HCT116 (cell line): ENCODE results near the gene CDA. TPM values are rescaled to one million over a fixed set of nuclear protein-coding genes. Genes with fewer than 3 reads are reported as not detected.

Source experiments
- ATAC-seq: fragments of 200-7000 bp; cut with Tn5 transposase; 2 replicates; pipeline ENCODE4 v1.9.1; 2020; ENCODE audit warnings: mild to moderate bottlenecking, moderate library complexity
- BruUV-seq: library from RNA; stranded (reverse); fragments of 400-500 nt; replicated peaks from 2 replicates; lab custom pipeline; 2021; lab: Mats Ljungman, UMichigan
- CTCF ChIA-PET: fragments of 300-600 bp; sonication (Branson Sonifier 250); formaldehyde crosslinking; loops from one replicate; lab custom pipeline; 2021; ENCODE audit warnings: antibody characterized with exemption; lab: Charles Lee
- POLR2A ChIA-PET: fragments of 300-600, 350-600 bp; sonication (Branson Sonifier 250); formaldehyde crosslinking; loops from one replicate; lab custom pipeline; 2021; ENCODE audit warnings: antibody characterized with exemption; lab: Charles Lee
- RAD21 ChIA-PET, 2 experiments: fragments of 300-600 bp; sonication (Branson Sonifier 250); formaldehyde crosslinking; loops; one replicate each; lab custom pipeline; 2023; ENCODE audit warnings: low total read pairs in 2 of 2; ENCODE audit not compliant: uncharacterized antibody in 2 of 2, unreplicated experiment in 2 of 2, low non-redundant PET in 1 of 2; lab: Charles Lee
- DNase-seq: peaks from one replicate; pipeline ENCODE4 v3.0.0-alpha.2; 2010; ENCODE audit warnings: low read depth, low spot score
- H2AFZ ChIP-seq: fragments of 200-600 bp; shearing (Covaris generic), sonication (generic); 2 replicates; pipeline ENCODE4 v1.6.1; 2017; ENCODE audit warnings: low read depth, mixed run types, mixed read lengths, antibody characterized with exemption, low read length; ENCODE audit not compliant: poor library complexity, severe bottlenecking
- H3K27ac ChIP-seq: 2 replicates; pipeline ENCODE4 v1.5.1; 2012; ENCODE audit warnings: low read depth, low read length
- H3K27me3 ChIP-seq: fragments of 200-600 bp; sonication (generic); 2 replicates; pipeline ENCODE4 v1.6.1; 2016; ENCODE audit warnings: mixed run types, low read length, mixed read lengths; ENCODE audit not compliant: insufficient read depth
- H3K36me3 ChIP-seq, 2 experiments: fragments of 200-500 bp in 1 of 2; fragments of 200-600 bp in 1 of 2; sonication (Bioruptor generic) in 1 of 2; sonication (generic) in 1 of 2; 2 replicates each; pipeline versions ENCODE4 v1.5.1 to v1.6.1; 2014 to 2016; ENCODE audit warnings: low read length in 2 of 2, inconsistent platforms in 1 of 2, mixed read lengths in 1 of 2, mixed run types in 1 of 2; ENCODE audit not compliant: insufficient read depth in 2 of 2, control insufficient read depth in 1 of 2
- H3K4me1 ChIP-seq, 2 experiments: fragments of 200-600 bp in 1 of 2; sonication (generic) in 1 of 2; 2 replicates each; pipeline versions ENCODE4 v1.5.1 to v1.6.1; 2012 to 2017; ENCODE audit warnings: low read length in 2 of 2, inconsistent platforms in 1 of 2, mild to moderate bottlenecking in 1 of 2, mixed read lengths in 1 of 2, mixed run types in 1 of 2, moderate library complexity in 1 of 2; ENCODE audit not compliant: insufficient read depth in 2 of 2, control insufficient read depth in 1 of 2
- H3K4me2 ChIP-seq: fragments of 200-600 bp; sonication (generic); 2 replicates; pipeline ENCODE4 v1.6.1; 2017; ENCODE audit warnings: mixed run types, low read length, mixed read lengths
- H3K4me3 ChIP-seq, 2 experiments: fragments of 200-600 bp in 1 of 2; sonication (generic) in 1 of 2; replicated peaks in 1 of 2; 2 replicates each; pipeline ENCODE4 v1.5.1; 2011 to 2016; ENCODE audit warnings: low read length in 2 of 2, control low read depth in 1 of 2, low read depth in 1 of 2, mild to moderate bottlenecking in 1 of 2, mixed read lengths in 1 of 2, mixed run types in 1 of 2
- H3K79me2 ChIP-seq: fragments of 200-600 bp; sonication (generic); 2 replicates; pipeline ENCODE4 v1.6.1; 2017; ENCODE audit warnings: mild to moderate bottlenecking, mixed run types, low read length, moderate library complexity, mixed read lengths; ENCODE audit not compliant: insufficient read depth
- H3K9ac ChIP-seq: fragments of 200-600 bp; sonication (generic); 2 replicates; pipeline ENCODE4 v1.6.1; 2016; ENCODE audit warnings: low read length, mixed read lengths
- H3K9me2 ChIP-seq: fragments of 200-600 bp; sonication (generic), shearing (Covaris generic); 2 replicates; pipeline ENCODE4 v1.6.1; 2017; ENCODE audit warnings: mixed run types, mild to moderate bottlenecking, moderate library complexity; ENCODE audit not compliant: insufficient read depth
- H3K9me3 ChIP-seq, 2 experiments: fragments of 200-500 bp in 1 of 2; fragments of 200-600 bp in 1 of 2; sonication (Bioruptor generic) in 1 of 2; sonication (generic) in 1 of 2; 2 replicates each; pipeline ENCODE4 v1.6.1; 2014 to 2017; ENCODE audit warnings: low read length in 2 of 2, mixed read lengths in 2 of 2, inconsistent platforms in 1 of 2, low read depth in 1 of 2, mild to moderate bottlenecking in 1 of 2, mixed run types in 1 of 2, moderate library complexity in 1 of 2; ENCODE audit not compliant: control insufficient read depth in 1 of 2, insufficient read depth in 1 of 2
- H4K20me1 ChIP-seq: fragments of 200-600 bp; sonication (generic), shearing (Covaris generic); 2 replicates; pipeline ENCODE4 v1.6.1; 2017; ENCODE audit warnings: mixed run types, mild to moderate bottlenecking, moderate library complexity; ENCODE audit not compliant: insufficient read depth
- ATF3 ChIP-seq: IDR thresholded peaks from 2 replicates; pipeline ENCODE4 v1.6.1; 2012
- CBX3 ChIP-seq: IDR thresholded peaks from 2 replicates; pipeline ENCODE4 v1.6.1; 2012; ENCODE audit warnings: low read depth
- CTCF ChIP-seq, 3 experiments: fragments of 200-600 bp in 1 of 3; sonication (generic) in 1 of 3; IDR thresholded peaks in 2 of 3; conservative IDR thresholded peaks in 1 of 3; 2 replicates each; pipeline ENCODE4 v1.5.1; 2012 to 2017; ENCODE audit warnings: low read depth in 2 of 3, low read length in 2 of 3, antibody characterized with exemption in 1 of 3, borderline replicate concordance in 1 of 3, control low read depth in 1 of 3, mild to moderate bottlenecking in 1 of 3, mixed read lengths in 1 of 3, mixed run types in 1 of 3, moderate library complexity in 1 of 3; ENCODE audit not compliant: insufficient read depth in 1 of 3
- ELF1 ChIP-seq: IDR thresholded peaks from 2 replicates; pipeline ENCODE4 v1.6.1; 2012; ENCODE audit warnings: low read depth, borderline replicate concordance
- FOSL1 ChIP-seq: IDR thresholded peaks from 2 replicates; pipeline ENCODE4 v1.6.1; 2012; ENCODE audit warnings: low read depth
- JUND ChIP-seq: IDR thresholded peaks from 2 replicates; pipeline ENCODE4 v1.6.1; 2012
- MAX ChIP-seq: IDR thresholded peaks from 2 replicates; pipeline ENCODE4 v1.6.1; 2012
- POLR2A ChIP-seq: IDR thresholded peaks from 2 replicates; pipeline ENCODE4 v1.7.0; 2011; ENCODE audit warnings: borderline replicate concordance; ENCODE audit not compliant: insufficient read depth, insufficient read length; ENCODE audit errors: extremely low read depth
- REST ChIP-seq: IDR thresholded peaks from 2 replicates; pipeline ENCODE4 v1.6.1; 2012; ENCODE audit warnings: low read depth
- TCF7L2 ChIP-seq: IDR thresholded peaks from 2 replicates; pipeline ENCODE4 v1.7.0; 2011; ENCODE audit warnings: borderline replicate concordance, inconsistent platforms; ENCODE audit not compliant: insufficient read depth, insufficient read length; ENCODE audit errors: extremely low read depth
- YY1 ChIP-seq: IDR thresholded peaks from 2 replicates; pipeline ENCODE4 v1.6.1; 2011; ENCODE audit warnings: low read length, low read depth, moderate library complexity, mild to moderate bottlenecking; ENCODE audit not compliant: insufficient replicate concordance; ENCODE audit errors: extremely low read depth
- ZBTB33 ChIP-seq: IDR thresholded peaks from 2 replicates; pipeline ENCODE4 v1.6.1; 2011; ENCODE audit warnings: mild to moderate bottlenecking, low read length, moderate library complexity; ENCODE audit not compliant: insufficient replicate concordance; ENCODE audit errors: extremely low read depth
- ZFX ChIP-seq: fragments of 450-650 bp; IDR thresholded peaks from 2 replicates; pipeline ENCODE4 v1.6.1; 2017
- ZNF274 ChIP-seq: fragments of 200-500 bp; sonication (Bioruptor generic); IDR thresholded peaks from 2 replicates; pipeline ENCODE4 v1.6.1; 2014; ENCODE audit warnings: mild to moderate bottlenecking, low read depth, low read length, inconsistent platforms
- intact Hi-C: fragments of 100-400 bp; cut with micrococcal nuclease; formaldehyde crosslinking; loops from 2 replicates; pipeline ENCODE4 v1.10.0; 2022
- total RNA-seq: library from RNA; stranded (reverse); gene quantifications from one replicate; pipeline ENCODE4 v1.2.1, GENCODE V29; 2021; ENCODE audit not compliant: unreplicated experiment

Gene CDA
- total RNA-seq, 1 experiment from 2014 or later: 28.6 TPM

GRCh38 chr1:20584890-20585289 lies 4.0 kb upstream of the CDA start:
- RAD21 ChIA-PET: no interaction called here
- H3K27ac ChIP-seq: no peak overlapping the region

More at GRCh38 chr1:20584890-20585289, 4.0 kb upstream of the CDA start:
- DNase-seq: no peak
- Histone ChIP-seq H3K4me3 (no peak overlapping the region), H3K4me1 (peaks cover 19 to 38% of the 10 kb centered on the region in 2 experiments), H4K20me1 (no peaks in the 10 kb centered on the region), H3K36me3 (no peaks in the 10 kb centered on the region), H3K27me3 (no peaks in the 10 kb centered on the region), H3K9me2 (no peaks in the 10 kb centered on the region), H3K4me2 (0 out of 2 replicates have a peak overlapping the region, but pooled peaks have one; percentile 3), H3K9ac (no peak overlapping the region), H2AFZ (peak overlapping the region; percentile 15), H3K79me2 (no peaks in the 10 kb centered on the region), H3K9me3 (no peaks in the 10 kb centered on the region)
- no peak for TF ChIP-seq REST
- no peak for TF ChIP-seq TCF7L2
- no peak for TF ChIP-seq JUND
- no peak for TF ChIP-seq ELF1
- TF ChIP-seq ZNF274: no peak
- no peak for TF ChIP-seq CTCF (IDR thresholded peaks at IDR 0.05 in 2 of 3, conservative IDR thresholded peaks at IDR 0.05 in 1 of 3; ENCODE audit: borderline replicate concordance in 1 of 3, insufficient read depth in 1 of 3, low read depth in 2 of 3, low read length in 2 of 3)
- no peak for TF ChIP-seq ATF3
- no peak for TF ChIP-seq ZFX
- no peak for TF ChIP-seq MAX
- no peak for TF ChIP-seq FOSL1
- TF ChIP-seq POLR2A: no peak
- no peak for TF ChIP-seq ZBTB33
- TF ChIP-seq CBX3: no peak
- no peak for TF ChIP-seq YY1
- POLR2A ChIA-PET: interaction anchor here (0.5 kb wide), 1 partner anchor 11 kb away, joined by 5 read pairs; no protein-coding TSS in a partner anchor
- no peak for ATAC-seq
- BruUV-seq: no TSS peak
- intact Hi-C loops: no loop called here
- CTCF ChIA-PET: interaction anchor here (1.3 kb wide), 1 partner anchor 10 kb away, joined by 3 read pairs; no protein-coding TSS in a partner anchor
